HepG2 (cell line): ENCODE results near the gene MAP1B. TPM values are rescaled to one million over a fixed set of nuclear protein-coding genes. Genes with fewer than 3 reads are reported as not detected.

Experiments
- GMEB1 ChIP-seq: sonication (generic); formaldehyde crosslinking; IDR thresholded peaks from 2 replicates; pipeline ENCODE4 v1.5.1; 2020; ENCODE audit warnings: missing genetic modification reagents, mild to moderate bottlenecking, borderline replicate concordance
- GTF3A ChIP-seq: sonication (generic); formaldehyde crosslinking; conservative IDR thresholded peaks from 2 replicates; pipeline ENCODE4 v1.4.0; 2020; ENCODE audit warnings: mild to moderate bottlenecking, missing genetic modification reagents
- KDM1A ChIP-seq: IDR thresholded peaks from 2 replicates; pipeline ENCODE4 v1.6.1; 2016; ENCODE audit warnings: missing compliant biosample characterization
- KDM5A ChIP-seq: fragments of 200-600 bp; sonication (generic); IDR thresholded peaks from 2 replicates; pipeline ENCODE4 v1.7.0; 2018; ENCODE audit warnings: antibody characterized with exemption, mild to moderate bottlenecking, low read length, borderline replicate concordance
- KIAA2018 ChIP-seq: sonication (generic); formaldehyde crosslinking; IDR thresholded peaks from 2 replicates; pipeline ENCODE4 v1.5.0; 2020; ENCODE audit warnings: mild to moderate bottlenecking, missing genetic modification reagents, borderline replicate concordance
- KLF13 ChIP-seq: sonication (generic); formaldehyde crosslinking; IDR thresholded peaks from 2 replicates; pipeline ENCODE4 v1.4.0; 2020; ENCODE audit warnings: mild to moderate bottlenecking, missing genetic modification reagents
- NR2F2 ChIP-seq: IDR thresholded peaks from 2 replicates; pipeline ENCODE4 v1.6.1; 2012; ENCODE audit warnings: low read depth, inconsistent platforms, borderline replicate concordance
- PAWR ChIP-seq: sonication (generic); formaldehyde crosslinking; IDR thresholded peaks from 2 replicates; pipeline ENCODE4 v1.4.0; 2020; ENCODE audit warnings: missing genetic modification reagents, mild to moderate bottlenecking, borderline replicate concordance
- POLR2AphosphoS5 ChIP-seq: IDR thresholded peaks from 2 replicates; pipeline ENCODE4 v1.6.1; 2012; ENCODE audit warnings: low read depth, low read length
- SNAI1 ChIP-seq: sonication (generic); formaldehyde crosslinking; IDR thresholded peaks from 2 replicates; pipeline ENCODE4 v1.5.0; 2020; ENCODE audit warnings: mild to moderate bottlenecking, missing genetic modification reagents, borderline replicate concordance
- ZBTB4 ChIP-seq: sonication (generic); formaldehyde crosslinking; IDR thresholded peaks from 2 replicates; pipeline ENCODE4 v1.4.0; 2020; ENCODE audit warnings: missing genetic modification reagents, mild to moderate bottlenecking, borderline replicate concordance
- ZNF138 ChIP-seq: sonication (generic); formaldehyde crosslinking; IDR thresholded peaks from 2 replicates; pipeline ENCODE4 v1.5.0; 2020; ENCODE audit warnings: mild to moderate bottlenecking, low read depth, missing genetic modification reagents
- ZNF160 ChIP-seq: sonication (generic); formaldehyde crosslinking; IDR thresholded peaks from 2 replicates; pipeline ENCODE4 v1.8.0; 2022; ENCODE audit warnings: mild to moderate bottlenecking, inconsistent platforms, missing genetic modification reagents
- ZNF326 ChIP-seq: sonication (generic); formaldehyde crosslinking; IDR thresholded peaks from 2 replicates; pipeline ENCODE4 v1.4.0; 2020; ENCODE audit warnings: missing genetic modification reagents, borderline replicate concordance
- ZNF7 ChIP-seq: IDR thresholded peaks from 2 replicates; pipeline ENCODE4 v1.6.1; 2016; ENCODE audit warnings: missing biosample characterization, missing genetic modification reagents
- polyA plus RNA-seq, 8 experiments: library from polyadenylated mRNA; depleted of rRNA in 3 of 8; stranded (reverse) in 7 of 8; unstranded in 1 of 8; fragments of >200 nt; fragmentation: Illumina TruSeq in 4 of 8; extraction: Trizol in 4 of 8; gene quantifications; 2 replicates each; pipeline versions ENCODE4 v1.2.1 to v1.2.3, GENCODE V29; 2011 to 2016; ENCODE audit warnings: low read depth in 4 of 8, missing spikeins in 1 of 8, mixed read lengths in 1 of 8; ENCODE audit not compliant: insufficient read depth in 1 of 8
- total RNA-seq, 5 experiments: library from RNA; depleted of rRNA; stranded (reverse); fragments of >200 nt; fragmentation: Illumina TruSeq; extraction: Trizol; gene quantifications; 2 replicates each; pipeline ENCODE4 v1.2.3, GENCODE V29; 2016; ENCODE audit warnings: low read depth in 1 of 5

MAP1B gene
- total and polyA plus RNA-seq, 2 of the 13 experiments (the other 11 are each of a cell fraction or from before 2014, with no cell fraction given) = 3.3 to 6.2 TPM

GRCh38 chr5:72108202-72109061, 1.2 kb downstream of the MAP1B start (continued):
- TF ChIP-seq GMEB1 (CRISPR knock-in tag) (no peak; the same call in 1 of the 2 replicates), ZNF326 (CRISPR knock-in tag) (no peak), KDM1A (no peak), ZBTB4 (no peak), SNAI1 (CRISPR knock-in tag) (no peak), NR2F2 (no peak), ZNF160 (CRISPR knock-in tag) (no peak), POLR2AphosphoS5 (no peak), ZNF138 (CRISPR knock-in tag) (no peak), PAWR (CRISPR knock-in tag) (no peak), KDM5A (no peak), GTF3A (no peak), ZNF7 (no peak), KLF13 (CRISPR knock-in tag) (no peak), KIAA2018 (CRISPR knock-in tag) (no peak)
